SK-N-SH treated with all-trans-retinoic acid at 6 μM for 48 hours (cell line): ENCODE results near the gene LDB2.

Experiments used
- ATAC-seq: fragments of 200-7000 bp; cut with Tn5 transposase; 3 replicates; pipeline ENCODE4 v1.9.1; 2020; ENCODE audit warnings: mild to moderate bottlenecking, moderate library complexity
- BACH2 ChIP-seq: fragments of 250-450 bp; sonication (Bioruptor Pico); IDR thresholded peaks from 2 replicates; pipeline ENCODE4 v1.9.0; 2021; ENCODE audit warnings: mild to moderate bottlenecking, borderline replicate concordance
- CREB5 ChIP-seq: fragments of 250-450 bp; sonication (Bioruptor Pico); IDR thresholded peaks from 2 replicates; pipeline ENCODE4 v1.5.1; 2020; ENCODE audit warnings: low read depth, mild to moderate bottlenecking, moderate library complexity
- CSDC2 ChIP-seq: fragments of 250-450 bp; sonication (Bioruptor Pico); IDR thresholded peaks from 2 replicates; pipeline ENCODE4 v1.5.0; 2020; ENCODE audit warnings: mild to moderate bottlenecking, moderate library complexity
- CSRNP3 ChIP-seq: fragments of 250-450 bp; sonication (Bioruptor Pico); IDR thresholded peaks from 2 replicates; pipeline ENCODE4 v1.5.1; 2021; ENCODE audit warnings: mild to moderate bottlenecking, moderate library complexity
- ESRRG ChIP-seq: fragments of 250-450 bp; sonication (Bioruptor Pico); IDR thresholded peaks from 2 replicates; pipeline ENCODE4 v1.6.1; 2021; ENCODE audit warnings: mild to moderate bottlenecking
- GLIS3 ChIP-seq: fragments of 250-450 bp; sonication (Bioruptor Pico); IDR thresholded peaks from 2 replicates; pipeline ENCODE4 v1.5.0; 2020; ENCODE audit warnings: mild to moderate bottlenecking, moderate library complexity
- ISL1 ChIP-seq: fragments of 250-450 bp; sonication (Bioruptor Pico); IDR thresholded peaks from 2 replicates; pipeline ENCODE4 v2.1.2; 2022; ENCODE audit warnings: mild to moderate bottlenecking, moderate library complexity
- OSR1 ChIP-seq: fragments of 250-450 bp; sonication (Bioruptor Pico); IDR thresholded peaks from 2 replicates; pipeline ENCODE4 v1.8.0; 2022; ENCODE audit warnings: moderate library complexity, mild to moderate bottlenecking, inconsistent platforms
- PATZ1 ChIP-seq: fragments of 250-450 bp; sonication (Bioruptor Pico); IDR thresholded peaks from 2 replicates; pipeline ENCODE4 v1.8.0; 2020; ENCODE audit warnings: mild to moderate bottlenecking, moderate library complexity, borderline replicate concordance
- PPARA ChIP-seq: fragments of 250-450 bp; sonication (Bioruptor Pico); IDR thresholded peaks from 2 replicates; pipeline ENCODE4 v1.5.0; 2020; ENCODE audit warnings: mild to moderate bottlenecking, borderline replicate concordance
- SNAI2 ChIP-seq: fragments of 250-450 bp; sonication (Bioruptor Pico); IDR thresholded peaks from 2 replicates; pipeline ENCODE4 v1.5.0; 2020; ENCODE audit warnings: mild to moderate bottlenecking, moderate library complexity
- TCF4 ChIP-seq: fragments of 250-450 bp; sonication (Bioruptor Pico); IDR thresholded peaks from 2 replicates; pipeline ENCODE4 v1.8.0; 2021; ENCODE audit warnings: mild to moderate bottlenecking, moderate library complexity, borderline replicate concordance
- TOX ChIP-seq: fragments of 250-450 bp; sonication (Bioruptor Pico); IDR thresholded peaks from 2 replicates; pipeline ENCODE4 v1.8.0; 2021; ENCODE audit warnings: mild to moderate bottlenecking, moderate library complexity, borderline replicate concordance
- ZC3H10 ChIP-seq: fragments of 250-450 bp; sonication (Bioruptor Pico); IDR thresholded peaks from 2 replicates; pipeline ENCODE4 v1.5.1; 2021; ENCODE audit warnings: mild to moderate bottlenecking, moderate library complexity
- ZFP3 ChIP-seq: fragments of 250-450 bp; sonication (Bioruptor Pico); IDR thresholded peaks from 2 replicates; pipeline ENCODE4 v1.5.0; 2020; ENCODE audit warnings: mild to moderate bottlenecking, moderate library complexity
- ZFP30 ChIP-seq: fragments of 450-650 bp; formaldehyde crosslinking; IDR thresholded peaks from 2 replicates; pipeline ENCODE4 v1.5.0; 2022; ENCODE audit warnings: mild to moderate bottlenecking, moderate library complexity
- ZNF70 ChIP-seq: fragments of 450-650 bp; formaldehyde crosslinking; IDR thresholded peaks from 2 replicates; pipeline ENCODE4 v1.5.0; 2020; ENCODE audit warnings: mild to moderate bottlenecking, moderate library complexity
- TF ChIP-seq, protein P1 (sequence below): fragments of 250-450 bp; sonication (Bioruptor Pico); IDR thresholded peaks from 2 replicates; pipeline ENCODE4 v1.8.0; 2021; ENCODE audit warnings: low read depth, mild to moderate bottlenecking, moderate library complexity, borderline replicate concordance
- TF ChIP-seq, protein P2 (sequence below): fragments of 250-450 bp; sonication (Bioruptor Pico); IDR thresholded peaks from 2 replicates; pipeline ENCODE4 v1.5.0; 2020; ENCODE audit warnings: mild to moderate bottlenecking, moderate library complexity

LDB2 gene

GRCh38 chr4:16802044-16802443 is 96.4 kb downstream of the LDB2 start:
- TF ChIP-seq TOX (no peak), ESRRG (no peak), PATZ1 (no peak), CSDC2 (CRISPR knock-in tag) (no peak), CSRNP3 (CRISPR knock-in tag) (no peak), TCF4 (CRISPR knock-in tag) (no peak), ZFP3 (CRISPR knock-in tag) (no peak), CREB5 (CRISPR knock-in tag) (no peak), ISL1 (CRISPR knock-in tag) (no peak), PPARA (CRISPR knock-in tag) (no peak), GLIS3 (no peak), BACH2 (CRISPR knock-in tag) (no peak)
- TF ChIP-seq, protein P1, sequence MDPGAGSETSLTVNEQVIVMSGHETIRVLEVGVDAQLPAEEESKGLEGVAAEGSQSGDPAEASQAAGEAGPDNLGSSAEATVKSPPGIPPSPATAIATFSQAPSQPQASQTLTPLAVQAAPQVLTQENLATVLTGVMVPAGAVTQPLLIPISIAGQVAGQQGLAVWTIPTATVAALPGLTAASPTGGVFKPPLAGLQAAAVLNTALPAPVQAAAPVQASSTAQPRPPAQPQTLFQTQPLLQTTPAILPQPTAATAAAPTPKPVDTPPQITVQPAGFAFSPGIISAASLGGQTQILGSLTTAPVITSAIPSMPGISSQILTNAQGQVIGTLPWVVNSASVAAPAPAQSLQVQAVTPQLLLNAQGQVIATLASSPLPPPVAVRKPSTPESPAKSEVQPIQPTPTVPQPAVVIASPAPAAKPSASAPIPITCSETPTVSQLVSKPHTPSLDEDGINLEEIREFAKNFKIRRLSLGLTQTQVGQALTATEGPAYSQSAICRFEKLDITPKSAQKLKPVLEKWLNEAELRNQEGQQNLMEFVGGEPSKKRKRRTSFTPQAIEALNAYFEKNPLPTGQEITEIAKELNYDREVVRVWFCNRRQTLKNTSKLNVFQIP, result no peak
- no peak for ATAC-seq

GRCh38 chr4:16801356-16801755 is 97.1 kb downstream of the LDB2 start:
- TF ChIP-seq ZNF70 (CRISPR knock-in tag) (no peak), CREB5 (CRISPR knock-in tag) (no peak)
- ATAC-seq, result no peak

GRCh38 chr4:16794816-16795445 is 103.5 kb downstream of the LDB2 start:
- TF ChIP-seq ZC3H10 (CRISPR knock-in tag), result no peak
- TF ChIP-seq PATZ1, result no peak
- TF ChIP-seq, protein P2, sequence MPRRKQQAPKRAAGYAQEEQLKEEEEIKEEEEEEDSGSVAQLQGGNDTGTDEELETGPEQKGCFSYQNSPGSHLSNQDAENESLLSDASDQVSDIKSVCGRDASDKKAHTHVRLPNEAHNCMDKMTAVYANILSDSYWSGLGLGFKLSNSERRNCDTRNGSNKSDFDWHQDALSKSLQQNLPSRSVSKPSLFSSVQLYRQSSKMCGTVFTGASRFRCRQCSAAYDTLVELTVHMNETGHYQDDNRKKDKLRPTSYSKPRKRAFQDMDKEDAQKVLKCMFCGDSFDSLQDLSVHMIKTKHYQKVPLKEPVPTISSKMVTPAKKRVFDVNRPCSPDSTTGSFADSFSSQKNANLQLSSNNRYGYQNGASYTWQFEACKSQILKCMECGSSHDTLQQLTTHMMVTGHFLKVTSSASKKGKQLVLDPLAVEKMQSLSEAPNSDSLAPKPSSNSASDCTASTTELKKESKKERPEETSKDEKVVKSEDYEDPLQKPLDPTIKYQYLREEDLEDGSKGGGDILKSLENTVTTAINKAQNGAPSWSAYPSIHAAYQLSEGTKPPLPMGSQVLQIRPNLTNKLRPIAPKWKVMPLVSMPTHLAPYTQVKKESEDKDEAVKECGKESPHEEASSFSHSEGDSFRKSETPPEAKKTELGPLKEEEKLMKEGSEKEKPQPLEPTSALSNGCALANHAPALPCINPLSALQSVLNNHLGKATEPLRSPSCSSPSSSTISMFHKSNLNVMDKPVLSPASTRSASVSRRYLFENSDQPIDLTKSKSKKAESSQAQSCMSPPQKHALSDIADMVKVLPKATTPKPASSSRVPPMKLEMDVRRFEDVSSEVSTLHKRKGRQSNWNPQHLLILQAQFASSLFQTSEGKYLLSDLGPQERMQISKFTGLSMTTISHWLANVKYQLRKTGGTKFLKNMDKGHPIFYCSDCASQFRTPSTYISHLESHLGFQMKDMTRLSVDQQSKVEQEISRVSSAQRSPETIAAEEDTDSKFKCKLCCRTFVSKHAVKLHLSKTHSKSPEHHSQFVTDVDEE, result no peak
- TF ChIP-seq SNAI2 (CRISPR knock-in tag), result no peak
- no peak for TF ChIP-seq TCF4 (CRISPR knock-in tag)
- TF ChIP-seq ZFP3 (CRISPR knock-in tag), result no peak
- TF ChIP-seq ZFP30 (CRISPR knock-in tag), result no peak
- TF ChIP-seq PPARA (CRISPR knock-in tag), result no peak
- TF ChIP-seq OSR1 (CRISPR knock-in tag), result no peak
- peak; percentile 90 for ATAC-seq
